ENCODE results near the gene ROPN1.

The ROPN1 gene

DNA sequence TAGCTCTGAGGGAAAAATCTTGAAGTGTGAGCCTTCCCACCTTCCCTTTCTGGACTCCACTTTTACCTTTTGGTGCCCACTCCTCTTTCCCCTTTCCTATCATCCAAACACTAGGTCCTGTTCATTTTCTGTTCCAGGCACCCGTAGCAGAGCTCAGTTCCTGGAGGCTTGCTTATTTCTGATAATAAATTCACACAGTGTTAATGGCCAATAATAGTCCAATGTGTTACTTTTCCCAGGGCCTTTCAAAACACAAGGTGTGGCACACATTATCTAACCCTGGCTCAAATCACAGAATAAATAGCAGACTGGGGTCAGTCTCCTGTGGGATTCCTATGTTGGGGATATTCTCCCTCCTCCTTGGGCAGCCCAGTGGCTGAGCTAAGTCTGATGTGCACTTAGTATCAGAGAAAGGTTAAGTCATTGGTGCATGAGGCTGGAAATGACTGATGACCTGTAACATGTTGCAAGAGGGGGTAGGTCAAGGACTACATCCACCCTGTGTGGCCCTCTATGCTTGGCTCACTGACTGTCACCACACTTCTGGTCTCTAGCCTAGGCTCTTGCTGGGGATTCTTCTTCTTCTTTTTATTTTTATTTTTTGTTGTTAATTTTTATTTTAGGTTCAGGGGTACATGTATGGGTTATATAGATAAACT lies 43.7 kb upstream of the ROPN1 start:
- H3K4me3 ChIP-seq (ENCODE audit: low read length) = no peak overlapping the region
- H3K27ac ChIP-seq (ENCODE audit: low read length) = no peak overlapping the region
- H3K9me3 ChIP-seq (replicated peaks; ENCODE audit: insufficient read depth, low read length) = no peaks in the 10 kb centered on the region
- H3K79me2 ChIP-seq (ENCODE audit: low read length) = no peaks in the 10 kb centered on the region
- H4K20me1 ChIP-seq (ENCODE audit: insufficient read depth, low read length) = no peaks in the 10 kb centered on the region
- H3K9ac ChIP-seq (ENCODE audit: low read length) = no peak overlapping the region
- H3K27me3 ChIP-seq (replicated peaks; ENCODE audit: insufficient read depth, low read length) = peaks cover 21% of the 10 kb centered on the region
- H3K4me1 ChIP-seq (ENCODE audit: low read length) = no peaks in the 10 kb centered on the region
- H2AFZ ChIP-seq (ENCODE audit: low read length) = no peak overlapping the region
- H3F3A ChIP-seq (ENCODE audit: insufficient read depth, low read length) = no peaks in the 10 kb centered on the region
- H3K36me3 ChIP-seq (replicated peaks; ENCODE audit: insufficient read depth, low read length) = no peaks in the 10 kb centered on the region
- TF ChIP-seq EZH2phosphoT487 (IDR thresholded peaks at IDR 0.05; ENCODE audit: low read length) = no peak
- no peak for TF ChIP-seq EZH2 (optimal IDR thresholded peaks at IDR 0.05; ENCODE audit: low read depth, low read length)
- TF ChIP-seq, protein P1, sequence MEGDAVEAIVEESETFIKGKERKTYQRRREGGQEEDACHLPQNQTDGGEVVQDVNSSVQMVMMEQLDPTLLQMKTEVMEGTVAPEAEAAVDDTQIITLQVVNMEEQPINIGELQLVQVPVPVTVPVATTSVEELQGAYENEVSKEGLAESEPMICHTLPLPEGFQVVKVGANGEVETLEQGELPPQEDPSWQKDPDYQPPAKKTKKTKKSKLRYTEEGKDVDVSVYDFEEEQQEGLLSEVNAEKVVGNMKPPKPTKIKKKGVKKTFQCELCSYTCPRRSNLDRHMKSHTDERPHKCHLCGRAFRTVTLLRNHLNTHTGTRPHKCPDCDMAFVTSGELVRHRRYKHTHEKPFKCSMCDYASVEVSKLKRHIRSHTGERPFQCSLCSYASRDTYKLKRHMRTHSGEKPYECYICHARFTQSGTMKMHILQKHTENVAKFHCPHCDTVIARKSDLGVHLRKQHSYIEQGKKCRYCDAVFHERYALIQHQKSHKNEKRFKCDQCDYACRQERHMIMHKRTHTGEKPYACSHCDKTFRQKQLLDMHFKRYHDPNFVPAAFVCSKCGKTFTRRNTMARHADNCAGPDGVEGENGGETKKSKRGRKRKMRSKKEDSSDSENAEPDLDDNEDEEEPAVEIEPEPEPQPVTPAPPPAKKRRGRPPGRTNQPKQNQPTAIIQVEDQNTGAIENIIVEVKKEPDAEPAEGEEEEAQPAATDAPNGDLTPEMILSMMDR (IDR thresholded peaks at IDR 0.05; ENCODE audit: low read length) = no peak
- no peak for DNase-seq
- H3K4me2 ChIP-seq (ENCODE audit: low read depth, low read length) = no peak overlapping the region
- no peaks in the 10 kb centered on the region for H3K9me2 ChIP-seq (replicated peaks; ENCODE audit: insufficient read depth, low read length)

DNA sequence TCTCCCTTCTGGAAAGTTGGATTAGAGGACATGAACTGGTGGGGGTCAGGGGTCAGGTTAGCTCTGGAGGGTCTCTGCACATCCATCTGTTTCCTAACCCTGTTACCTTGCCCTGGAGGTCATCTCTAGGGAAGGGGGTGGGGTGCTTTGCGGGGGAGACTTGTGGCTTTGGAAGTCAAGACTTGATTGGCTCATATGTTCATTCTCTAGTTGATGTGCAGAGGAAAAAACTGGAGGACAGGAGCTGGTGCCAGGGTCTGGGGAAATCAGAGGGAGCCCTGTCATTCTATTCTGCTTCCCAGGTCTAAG lies 42.9 kb upstream of the ROPN1 start:
- H3K79me2 ChIP-seq (ENCODE audit: low read length) = no peaks in the 10 kb centered on the region
- no peaks in the 10 kb centered on the region for H3K9me3 ChIP-seq (replicated peaks; ENCODE audit: insufficient read depth, low read length)
- TF ChIP-seq, protein P1 (IDR thresholded peaks at IDR 0.05; ENCODE audit: low read length) = no peak
- no peak for TF ChIP-seq EZH2 (optimal IDR thresholded peaks at IDR 0.05; ENCODE audit: low read depth, low read length)
- TF ChIP-seq EZH2phosphoT487 (IDR thresholded peaks at IDR 0.05; ENCODE audit: low read length) = no peak
- DNase-seq = no peak
- peaks cover 21% of the 10 kb centered on the region for H3K27me3 ChIP-seq (replicated peaks; ENCODE audit: insufficient read depth, low read length)
- H3K4me1 ChIP-seq (ENCODE audit: low read length) = no peaks in the 10 kb centered on the region
- H3K4me3 ChIP-seq (ENCODE audit: low read length) = no peak overlapping the region
- H4K20me1 ChIP-seq (ENCODE audit: insufficient read depth, low read length) = no peaks in the 10 kb centered on the region
- no peak overlapping the region for H3K27ac ChIP-seq (ENCODE audit: low read length)
- no peak overlapping the region for H2AFZ ChIP-seq (ENCODE audit: low read length)
- H3K4me2 ChIP-seq (ENCODE audit: low read depth, low read length) = no peak overlapping the region
- no peaks in the 10 kb centered on the region for H3K36me3 ChIP-seq (replicated peaks; ENCODE audit: insufficient read depth, low read length)
- H3K9ac ChIP-seq (ENCODE audit: low read length) = no peak overlapping the region
- no peaks in the 10 kb centered on the region for H3F3A ChIP-seq (ENCODE audit: insufficient read depth, low read length)
- no peaks in the 10 kb centered on the region for H3K9me2 ChIP-seq (replicated peaks; ENCODE audit: insufficient read depth, low read length)

DNA sequence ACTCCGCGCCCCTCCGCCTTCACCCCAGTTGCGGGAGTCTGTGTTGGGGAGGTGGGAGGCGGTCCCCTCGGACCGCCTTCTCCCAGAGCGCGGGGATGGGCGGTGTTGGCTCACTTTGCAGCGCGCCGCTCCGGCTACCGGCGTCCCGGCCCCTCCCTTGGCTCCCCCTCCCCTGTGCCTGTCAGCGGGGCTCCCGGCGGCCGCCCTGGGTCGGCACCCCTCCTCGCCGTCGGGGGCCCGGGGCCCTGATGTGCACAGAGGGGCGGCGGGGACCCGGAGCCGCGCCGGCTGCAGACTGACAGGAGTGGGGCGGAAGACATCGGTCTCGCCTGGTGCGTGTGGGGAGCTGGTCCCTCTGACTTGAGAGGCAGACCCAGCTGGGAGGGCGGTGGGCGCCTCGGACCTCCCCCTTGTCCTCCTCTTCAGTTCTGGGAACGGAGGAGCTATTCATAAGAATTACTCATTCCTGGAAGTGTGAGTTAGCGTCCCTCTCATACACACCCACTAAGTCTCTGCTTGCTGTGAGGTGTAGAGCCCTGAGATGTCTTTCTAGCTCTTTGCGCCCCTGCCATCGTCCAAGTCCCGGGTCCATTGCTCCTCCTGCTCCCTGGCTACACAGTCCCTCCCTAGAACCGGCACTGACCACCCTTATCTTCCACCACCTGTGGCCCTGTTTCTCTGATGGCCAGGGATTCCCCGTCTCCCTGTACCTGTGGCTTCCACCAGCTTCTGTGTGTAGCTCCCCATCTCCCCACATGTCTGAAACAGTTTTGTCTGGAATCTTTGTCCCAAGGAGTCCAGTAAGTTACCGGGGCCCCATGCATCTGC lies 42.3 kb upstream of the ROPN1 start:
- Histone ChIP-seq H3K27me3 (replicated peaks; ENCODE audit: insufficient read depth, low read length) (peaks cover 21% of the 10 kb centered on the region), H4K20me1 (ENCODE audit: insufficient read depth, low read length) (no peaks in the 10 kb centered on the region), H3K36me3 (replicated peaks; ENCODE audit: insufficient read depth, low read length) (no peaks in the 10 kb centered on the region), H3K79me2 (ENCODE audit: low read length) (no peaks in the 10 kb centered on the region), H3K27ac (ENCODE audit: low read length) (no peak overlapping the region), H3K4me1 (ENCODE audit: low read length) (no peaks in the 10 kb centered on the region), H3K4me3 (ENCODE audit: low read length) (peak overlapping the region; percentile 64), H3K4me2 (ENCODE audit: low read depth, low read length) (peak overlapping the region; percentile 99), H2AFZ (ENCODE audit: low read length) (peak overlapping the region; percentile 86), H3K9ac (ENCODE audit: low read length) (no peak overlapping the region), H3K9me3 (replicated peaks; ENCODE audit: insufficient read depth, low read length) (no peaks in the 10 kb centered on the region), H3K9me2 (replicated peaks; ENCODE audit: insufficient read depth, low read length) (no peaks in the 10 kb centered on the region), H3F3A (ENCODE audit: insufficient read depth, low read length) (no peaks in the 10 kb centered on the region)
- DNase-seq = no peak
- TF ChIP-seq EZH2 (optimal IDR thresholded peaks at IDR 0.05; ENCODE audit: low read depth, low read length) (no peak), EZH2phosphoT487 (IDR thresholded peaks at IDR 0.05; ENCODE audit: low read length) (no peak)
- TF ChIP-seq, protein P1 (IDR thresholded peaks at IDR 0.05; ENCODE audit: low read length) = no peak
